LNCaP clone FGC (cell line): ENCODE data around the gene TOMM20.

ENCODE experiments used
- DNase-seq: peaks from one replicate; pipeline ENCODE4 v3.0.0-alpha.2; 2011; ENCODE audit warnings: low read depth
- H3K4me3 ChIP-seq: 2 replicates; pipeline ENCODE4 v1.5.1; 2011; ENCODE audit warnings: mild to moderate bottlenecking, low read depth, low read length, control low read depth
- TF ChIP-seq, protein P1 (sequence below): IDR thresholded peaks from 2 replicates; pipeline ENCODE4 v1.5.1; 2012; ENCODE audit warnings: mild to moderate bottlenecking; ENCODE audit not compliant: control insufficient read depth, insufficient read depth; ENCODE audit errors: extremely low read depth

Gene TOMM20

DNA sequence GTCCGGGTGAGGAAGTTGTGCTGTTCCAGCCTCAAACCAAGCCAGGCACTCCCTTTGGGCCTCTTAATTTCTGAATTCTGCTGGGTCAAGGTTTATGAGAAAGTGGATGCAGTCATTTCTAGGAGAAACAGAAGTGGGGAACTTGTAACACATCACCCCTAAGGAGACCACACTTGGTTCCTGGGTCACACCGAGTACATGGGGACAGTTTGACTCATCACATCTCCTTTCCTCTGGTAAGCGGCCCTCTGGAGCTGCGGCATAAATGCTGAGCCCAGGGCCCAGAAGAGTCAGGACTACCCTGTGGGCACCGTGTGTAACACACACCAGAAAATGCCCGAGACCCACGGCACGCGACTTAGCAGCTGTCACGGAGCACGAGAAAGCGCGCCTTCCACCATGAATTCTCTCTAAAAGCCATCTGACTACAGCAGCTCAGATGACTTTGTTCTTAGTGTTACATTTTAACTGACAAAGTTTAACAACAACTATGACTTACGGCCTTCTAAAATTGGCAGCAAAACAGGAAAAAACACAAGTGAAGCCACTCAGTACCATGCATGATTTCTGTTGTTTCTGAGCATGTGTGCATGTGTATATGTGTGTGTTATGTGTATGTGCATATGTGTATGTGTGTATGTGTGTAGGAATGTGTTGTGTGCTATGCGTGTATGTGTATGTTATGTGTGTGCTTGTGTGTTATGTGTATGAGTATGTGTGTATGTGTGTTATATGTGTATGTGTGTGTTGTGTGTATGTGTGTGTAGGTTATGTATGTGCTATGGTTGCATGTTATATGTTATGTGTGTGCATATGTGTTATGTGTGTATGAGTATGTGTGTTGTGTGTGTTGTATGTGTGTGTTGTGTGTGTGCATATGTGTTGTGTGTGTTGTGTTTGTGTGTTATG lies 50.8 kb downstream of the TOMM20 start:
- TF ChIP-seq, protein P1, sequence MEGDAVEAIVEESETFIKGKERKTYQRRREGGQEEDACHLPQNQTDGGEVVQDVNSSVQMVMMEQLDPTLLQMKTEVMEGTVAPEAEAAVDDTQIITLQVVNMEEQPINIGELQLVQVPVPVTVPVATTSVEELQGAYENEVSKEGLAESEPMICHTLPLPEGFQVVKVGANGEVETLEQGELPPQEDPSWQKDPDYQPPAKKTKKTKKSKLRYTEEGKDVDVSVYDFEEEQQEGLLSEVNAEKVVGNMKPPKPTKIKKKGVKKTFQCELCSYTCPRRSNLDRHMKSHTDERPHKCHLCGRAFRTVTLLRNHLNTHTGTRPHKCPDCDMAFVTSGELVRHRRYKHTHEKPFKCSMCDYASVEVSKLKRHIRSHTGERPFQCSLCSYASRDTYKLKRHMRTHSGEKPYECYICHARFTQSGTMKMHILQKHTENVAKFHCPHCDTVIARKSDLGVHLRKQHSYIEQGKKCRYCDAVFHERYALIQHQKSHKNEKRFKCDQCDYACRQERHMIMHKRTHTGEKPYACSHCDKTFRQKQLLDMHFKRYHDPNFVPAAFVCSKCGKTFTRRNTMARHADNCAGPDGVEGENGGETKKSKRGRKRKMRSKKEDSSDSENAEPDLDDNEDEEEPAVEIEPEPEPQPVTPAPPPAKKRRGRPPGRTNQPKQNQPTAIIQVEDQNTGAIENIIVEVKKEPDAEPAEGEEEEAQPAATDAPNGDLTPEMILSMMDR: no peak

DNA sequence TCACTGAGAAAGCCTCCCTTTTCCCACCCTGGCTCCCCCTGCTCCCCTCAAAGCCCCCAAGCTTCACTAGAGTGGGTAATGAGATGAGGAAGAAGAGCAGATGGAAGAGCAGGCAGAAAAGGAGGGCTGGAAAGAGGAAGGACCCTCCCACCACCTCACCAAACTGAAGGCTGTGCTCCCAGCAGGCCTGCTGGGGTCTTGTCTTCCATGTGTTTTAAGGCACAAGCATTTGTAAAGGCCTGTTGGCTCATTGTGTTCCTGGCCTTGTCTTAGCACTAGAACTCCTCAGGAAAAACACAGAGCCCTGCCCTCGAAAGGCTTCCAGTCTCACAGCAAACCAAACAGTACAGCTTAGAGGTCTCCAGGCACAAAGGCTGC lies 51.5 kb downstream of the TOMM20 start:
- H3K4me3 ChIP-seq: no peak overlapping the region
- TF ChIP-seq, protein P1: no peak
- DNase-seq: no peak

More for the DNA sequence above, 50.8 kb downstream of the TOMM20 start:
- H3K4me3 ChIP-seq: no peak overlapping the region
- DNase-seq: no peak

DNA sequence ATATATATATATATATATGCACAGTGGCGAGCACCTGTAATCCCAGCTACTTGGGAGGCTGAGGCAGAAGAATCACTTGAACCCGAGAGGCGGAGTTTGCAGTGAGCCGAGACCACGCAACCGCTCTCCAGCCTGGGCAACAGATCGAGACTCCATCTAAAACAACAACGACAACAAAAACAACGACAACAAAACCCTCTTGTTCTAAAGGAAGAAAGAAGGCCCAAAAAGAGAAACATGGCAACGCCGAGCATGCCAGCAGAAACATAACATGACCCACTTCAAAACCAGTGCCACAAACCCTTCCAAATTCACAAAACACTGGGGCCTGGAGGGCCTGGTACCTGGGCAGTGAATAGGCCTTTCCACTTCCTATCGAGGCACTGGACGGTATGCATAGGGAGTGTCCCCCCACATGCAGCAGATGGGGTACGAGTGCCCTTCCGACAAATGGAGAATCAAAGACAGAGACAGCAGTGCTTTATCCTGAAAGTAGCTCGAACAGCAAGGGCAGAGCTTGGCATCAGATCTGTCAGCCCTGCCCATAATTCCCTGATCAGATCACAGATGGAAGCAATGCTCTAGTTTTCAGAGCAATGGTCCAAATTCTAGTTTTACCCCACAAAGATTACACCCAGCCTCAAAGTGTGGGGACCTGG lies 52.0 kb downstream of the TOMM20 start:
- TF ChIP-seq, protein P1: no peak
- no peak overlapping the region for H3K4me3 ChIP-seq
- DNase-seq: no peak

DNA sequence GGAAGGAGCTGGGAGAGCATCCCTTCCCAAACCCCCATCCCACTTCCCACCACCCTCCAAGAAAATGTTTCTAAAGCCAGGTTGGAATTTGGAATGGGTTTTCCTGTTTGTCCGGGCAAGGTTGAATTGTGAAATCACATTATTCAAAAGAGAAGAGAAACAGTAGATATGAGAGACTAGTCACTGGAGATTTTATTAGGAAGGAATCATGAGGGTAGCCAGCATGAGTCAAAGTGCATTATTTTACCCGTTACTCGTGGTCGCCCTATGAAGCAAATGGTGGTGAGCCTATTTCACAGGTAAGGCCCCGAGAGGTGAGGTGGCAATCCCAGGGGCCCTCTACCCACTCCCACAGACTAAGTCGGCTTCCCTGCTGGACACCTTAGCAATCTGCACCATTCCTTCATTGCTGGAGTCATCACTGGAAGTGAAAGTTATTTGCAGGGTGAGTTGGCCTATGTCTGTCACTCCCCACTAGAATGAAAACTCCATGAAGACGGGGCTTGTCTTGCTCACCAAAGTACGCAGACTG lies 52.8 kb downstream of the TOMM20 start:
- TF ChIP-seq, protein P1: no peak
- no peak for DNase-seq
- no peak overlapping the region for H3K4me3 ChIP-seq

DNA sequence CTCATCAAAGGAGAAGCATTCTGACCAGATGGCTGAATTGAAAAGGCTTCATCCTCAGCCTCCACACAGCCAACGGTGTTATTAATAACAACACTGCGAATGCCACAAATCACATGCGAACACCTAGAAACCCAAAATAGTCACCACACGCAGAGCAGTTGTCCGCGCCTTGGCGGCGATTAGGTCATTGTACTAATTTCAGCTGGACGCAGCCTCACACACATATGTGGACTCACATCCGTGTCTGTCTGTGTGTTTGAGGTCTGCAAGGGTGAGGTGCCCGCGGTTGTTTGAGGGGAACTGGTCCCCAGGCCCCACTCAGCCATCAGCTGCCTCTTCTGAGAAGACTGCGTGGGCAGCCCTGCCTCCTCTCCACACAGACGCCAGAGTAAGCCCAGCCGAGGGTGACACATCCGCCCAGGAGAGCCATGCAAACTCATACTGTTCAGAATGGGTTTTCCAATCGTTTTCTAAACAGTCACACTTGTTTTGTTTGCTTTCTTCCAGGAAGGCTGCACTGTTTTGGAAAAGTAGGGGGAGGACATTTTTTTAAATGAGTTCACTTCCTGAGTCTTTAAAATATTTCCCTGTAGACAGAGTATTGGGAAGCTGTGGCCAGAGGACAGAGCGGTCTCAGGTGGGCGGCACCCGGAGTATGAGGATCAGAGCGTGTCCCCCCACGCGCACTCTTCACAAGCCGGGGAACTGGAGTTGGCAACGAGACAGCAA lies 53.4 kb downstream of the TOMM20 start:
- DNase-seq: no peak
- TF ChIP-seq, protein P1: no peak
- H3K4me3 ChIP-seq: no peak overlapping the region

DNA sequence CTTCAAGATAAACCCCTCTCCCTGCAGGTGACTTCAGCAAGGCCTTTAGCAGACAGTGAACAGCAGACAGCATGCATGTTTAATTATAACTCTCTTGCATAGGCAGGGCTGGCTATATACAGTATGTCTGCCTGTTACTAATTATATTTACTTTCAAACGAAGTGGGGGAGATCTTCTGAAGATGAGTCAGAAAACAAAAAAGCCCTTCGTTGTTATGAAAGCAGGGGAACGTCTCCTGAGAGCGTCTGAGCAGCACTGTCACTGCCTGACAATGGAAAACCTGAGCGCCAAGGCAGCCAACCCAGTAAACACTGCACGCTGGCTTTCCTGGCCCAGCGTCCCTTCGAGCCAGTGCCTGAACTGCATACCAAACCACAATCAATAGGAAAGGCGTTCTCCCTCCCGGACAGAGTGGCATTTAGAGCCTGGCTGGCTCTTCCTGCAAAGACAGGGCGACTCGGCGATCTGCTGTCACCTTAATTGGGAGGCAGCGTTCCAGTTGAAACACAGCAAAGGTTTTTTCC lies 54.1 kb downstream of the TOMM20 start:
- TF ChIP-seq, protein P1: no peak
- no peak overlapping the region for H3K4me3 ChIP-seq
- no peak for DNase-seq
